Lower leg skin (tissue), 4 donors: Measurements from ENCODE around the gene ACOX3. TPM values are rescaled to one million over a fixed set of nuclear protein-coding genes. Genes with fewer than 3 reads are reported as not detected.
"Not testable (repeated sequence)": the region's sequence is repeated elsewhere in the genome, so short reads cannot be mapped to it uniquely, and the experiment has no call there.

Experiments used
- DNase-seq, 2 donors: peaks; one replicate each; pipeline ENCODE4 v3.0.0-alpha.2; 2019; ENCODE audit warnings: low spot score in 2 of 2
- H3K4me3 ChIP-seq: fragments of 200-600 bp; sonication (generic); 2 replicates; pipeline ENCODE4 v1.5.1; 2017; ENCODE audit warnings: mild to moderate bottlenecking, low read depth; ENCODE audit not compliant: poor library complexity, severe bottlenecking
- CTCF ChIP-seq, 3 donors: fragments of 450-650 bp; IDR thresholded peaks; one replicate each; pipeline ENCODE4 v1.5.1; 2016; ENCODE audit warnings: antibody characterized with exemption in 3 of 3, mild to moderate bottlenecking in 3 of 3, moderate library complexity in 2 of 3
- POLR2A ChIP-seq, 2 donors: fragments of 450-650 bp; IDR thresholded peaks; one replicate each; pipeline ENCODE4 v1.6.1; 2016 to 2017; ENCODE audit warnings: antibody characterized with exemption in 2 of 2, mild to moderate bottlenecking in 1 of 2, moderate library complexity in 1 of 2
- WGBS, 2 donors: methylation state at CpG; one replicate each; pipeline ENCODE4 v1.1.5; 2018; 5-methylcytosine and 5-hydroxymethylcytosine counted together
- intact Hi-C: fragments of 100-400 bp; cut with DNase I; formaldehyde crosslinking; loops from one replicate; pipeline ENCODE4 v1.15.0; 2023; ENCODE audit warnings: low total_unique reads
- total RNA-seq, 4 donors: library from RNA; depleted of rRNA; stranded (reverse); fragments of >200 nt; gene quantifications; one replicate each; pipeline ENCODE4 v1.1.0, GENCODE V29; 2016

The ACOX3 gene
- 10 to 100 TPM; 37.5 to 55.9 (median 41.2) TPM for total RNA-seq

DNA sequence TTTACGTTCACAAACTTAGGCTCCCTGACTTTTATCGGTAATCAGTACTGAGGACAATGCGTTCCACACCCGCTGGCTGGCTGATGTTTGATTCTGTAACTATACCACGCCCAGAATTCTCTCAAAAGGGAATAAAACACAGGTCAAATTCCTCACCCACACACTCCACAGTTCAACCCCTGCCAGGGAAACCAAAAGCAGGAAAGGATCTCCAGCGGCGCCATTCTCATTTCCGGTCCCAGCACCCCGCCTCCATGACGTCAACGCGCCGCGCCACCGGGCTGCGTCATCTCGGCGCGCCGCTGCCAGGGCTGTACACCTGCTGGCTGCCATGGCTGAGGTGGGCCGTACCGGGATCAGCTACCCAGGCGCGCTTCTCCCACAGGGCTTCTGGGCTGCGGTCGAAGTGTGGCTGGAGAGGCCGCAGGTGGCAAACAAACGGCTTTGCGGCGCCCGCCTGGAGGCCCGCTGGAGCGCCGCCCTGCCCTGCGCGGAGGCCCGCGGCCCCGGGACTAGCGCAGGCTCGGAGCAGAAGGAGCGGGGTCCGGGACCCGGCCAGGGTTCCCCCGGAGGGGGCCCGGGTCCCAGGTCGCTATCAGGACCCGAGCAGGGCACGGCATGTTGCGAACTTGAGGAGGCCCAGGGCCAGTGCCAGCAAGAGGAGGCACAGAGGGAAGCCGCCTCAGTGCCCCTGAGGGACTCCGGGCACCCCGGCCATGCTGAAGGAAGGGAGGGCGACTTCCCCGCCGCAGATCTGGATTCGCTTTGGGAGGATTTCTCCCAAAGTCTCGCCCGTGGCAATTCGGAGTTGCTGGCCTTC lies at the start of gene ACOX3, which contains the start of gene TRMT44:
Gene ACOX3 (minus strand): TSS at position 232 of the 820 bp plus-strand sequence. CDS start 24,202 bp downstream, outside the sequence.
Gene TRMT44 (plus strand): TSS at position 286 of the 820 bp plus-strand sequence. CDS start 46 bp downstream, at position 332.
- 0 to 1% methylated on average over 23 to 53 of the region's 60 CpGs for WGBS, 2 donors
- intact Hi-C loops, result no loop called here

DNA sequence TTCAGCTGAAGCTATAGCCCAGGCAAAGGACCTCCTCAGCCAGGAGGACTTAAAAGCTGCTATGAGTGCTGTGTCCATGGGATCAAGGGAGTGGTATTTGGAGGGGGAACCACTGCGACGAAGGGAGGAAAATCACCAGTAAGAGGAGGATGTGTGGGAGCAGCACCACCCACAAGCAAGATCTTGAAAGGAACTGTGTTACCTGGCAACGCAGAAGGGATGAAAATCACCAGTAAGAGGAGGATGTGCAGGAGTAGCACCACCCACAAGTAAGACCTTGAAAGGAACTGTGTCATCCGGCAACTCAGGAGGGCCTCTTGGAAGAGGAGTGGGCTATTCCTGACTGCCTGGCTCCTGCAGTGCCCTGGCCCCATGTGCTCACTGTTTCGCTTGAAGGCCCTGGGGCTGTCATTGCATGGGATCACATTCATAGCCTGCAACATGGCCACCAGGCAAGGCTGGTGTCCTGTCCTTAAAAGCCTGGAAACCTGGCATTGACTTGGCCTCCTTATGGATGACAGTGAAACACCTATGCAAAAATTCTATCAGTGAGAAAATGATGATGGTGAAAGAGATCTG lies 48.4 kb upstream of the ACOX3 start:
- no peak overlapping the region for H3K4me3 ChIP-seq
- no peak for TF ChIP-seq POLR2A (IDR thresholded peaks at IDR 0.05)
- no peak for TF ChIP-seq CTCF (IDR thresholded peaks at IDR 0.05)
- 84 to 94% methylated on average over 4 to 5 of the region's 5 CpGs for WGBS, 2 donors
- intact Hi-C loops, result no loop called here
- no peak for DNase-seq

More for the DNA sequence above, at the start of gene ACOX3, which contains the start of gene TRMT44:
- H3K4me3 ChIP-seq, result peak within 1 kb of the TSS; percentile 93
- no peak for TF ChIP-seq CTCF (IDR thresholded peaks at IDR 0.05)
- TF ChIP-seq POLR2A (IDR thresholded peaks at IDR 0.05), result peak in 1 of 2 donors; percentile 18
- DNase-seq, result peak; percentile 91 to 98

GRCh38 chr4:8486643-8487042 lies 46.1 kb upstream of the ACOX3 start:
- intact Hi-C loops, DNase-seq, H3K4me3 ChIP-seq: not testable (repeated sequence)
- WGBS, 2 donors, result 64 to 72% methylated on average over 9 of the region's 9 CpGs

DNA sequence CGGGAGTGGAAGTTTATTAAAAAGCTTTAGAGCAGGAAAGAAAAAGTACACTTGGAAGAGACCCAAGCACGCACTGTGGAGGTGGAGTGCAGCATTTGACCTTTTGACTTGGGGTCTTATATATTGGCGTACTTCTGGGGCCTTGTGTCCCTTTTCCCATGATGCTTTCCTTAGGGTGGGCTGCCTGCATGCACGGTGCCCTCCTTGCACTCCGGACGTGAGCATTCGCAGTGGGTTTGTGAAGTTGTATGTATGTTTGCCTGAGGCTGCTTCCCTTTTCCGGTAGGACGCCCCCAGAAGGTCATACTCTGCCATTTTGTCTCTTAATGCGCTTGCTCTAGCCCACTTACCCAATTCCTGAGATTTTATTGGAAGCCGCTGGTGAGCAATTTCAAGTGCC lies 39.7 kb upstream of the ACOX3 start:
- no peak overlapping the region for H3K4me3 ChIP-seq
- 92% methylated on average over 11 of the region's 11 CpGs for WGBS, 2 donors
- TF ChIP-seq POLR2A (IDR thresholded peaks at IDR 0.05) (no peak), CTCF (IDR thresholded peaks at IDR 0.05) (no peak)
- intact Hi-C loops, result no loop called here
- DNase-seq, result no peak

- no peak overlapping the region for H3K4me3 ChIP-seq
- no peak for TF ChIP-seq CTCF (IDR thresholded peaks at IDR 0.05)
- no peak for TF ChIP-seq POLR2A (IDR thresholded peaks at IDR 0.05)
- no peak for DNase-seq
- 83 to 86% methylated on average over 24 of the region's 24 CpGs for WGBS, 2 donors
- intact Hi-C loops, result loop anchor here (10.0 kb wide), 1 partner anchor 106 kb away; the partner anchor contains the start of gene GPR78
Observed at GRCh38 chr4:8478801-8479744, 38.5 kb upstream of the ACOX3 start.
